ENCODE measurements around the gene CEP85L. TPM values are rescaled to one million over a fixed set of nuclear protein-coding genes. Genes with fewer than 3 reads are reported as not detected.

CEP85L gene
- polyA plus RNA-seq, 1 of the 3 experiments (the other 2 are of a cell fraction) = 1.1 TPM

DNA sequence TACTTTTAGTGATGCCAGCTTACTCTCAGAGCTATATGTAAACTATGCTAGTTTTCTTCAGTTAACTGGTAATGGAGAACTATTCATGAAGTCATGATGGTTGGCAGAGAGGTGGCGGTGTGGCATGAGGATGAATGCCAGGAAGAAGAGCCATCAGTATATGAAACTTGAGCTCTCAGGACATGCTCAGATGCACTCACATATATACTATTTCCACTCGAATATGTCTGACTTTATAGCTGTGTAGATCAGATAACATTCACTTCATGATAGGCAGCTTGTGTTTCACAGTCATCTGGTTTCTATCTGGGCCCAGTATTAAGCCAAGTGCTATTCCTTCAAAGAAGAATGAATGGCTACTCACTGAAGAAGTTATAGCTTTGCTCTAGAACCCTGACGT, 46.2 kb upstream of the CEP85L start:
- 27% methylated on average over 3 of the region's 3 CpGs for WGBS (ENCODE audit: low lambda C conversion rate)
- no peak overlapping the region for H3K4me3 ChIP-seq (ENCODE audit: low read depth in 2 of 2, low read length in 1 of 2)
- H3K79me2 ChIP-seq (ENCODE audit: insufficient read depth) = no peaks in the 10 kb centered on the region
- no peak for DNase-seq
- no peaks in the 10 kb centered on the region for H3K9me2 ChIP-seq
- no peaks in the 10 kb centered on the region for H3K36me3 ChIP-seq (replicated peaks in 1 of 2; ENCODE audit: control insufficient read depth in 1 of 2, insufficient read depth in 2 of 2, low read length in 1 of 2)
- H3K9ac ChIP-seq = no peak overlapping the region
- no peak overlapping the region for H2AFZ ChIP-seq (ENCODE audit: low read depth)
- POLR2A ChIA-PET = no interaction called here
- no peaks in the 10 kb centered on the region for H3K27me3 ChIP-seq (ENCODE audit: insufficient read depth)
- CTCF ChIA-PET = interaction anchor here (0.6 to 1.9 kb wide), 4 partner anchors 13 to 103 kb away, joined by 3 to 9 read pairs (median 6); no protein-coding TSS in a partner anchor
- no peaks in the 10 kb centered on the region; a peak in 1 of 4 replicates for H3K4me1 ChIP-seq (ENCODE audit: control insufficient read depth in 1 of 2, insufficient read depth in 2 of 2, low read depth in 1 of 2, low read length in 1 of 2)
- no peaks in the 10 kb centered on the region for H3F3A ChIP-seq (replicated peaks; ENCODE audit: insufficient read depth)
- H3K27ac ChIP-seq (ENCODE audit: low read depth in 2 of 2, low read length in 1 of 2) = no peak overlapping the region; a peak in 1 of 4 replicates
- TF ChIP-seq PBX3 (IDR thresholded peaks at IDR 0.05) (peak; percentile 64), TCF12 (IDR thresholded peaks at IDR 0.05) (peak; percentile 85), FOXJ3 (CRISPR knock-in tag; IDR thresholded peaks at IDR 0.05) (no peak), CTCF (IDR thresholded peaks at IDR 0.05) (peak; percentile 41; the same call in 1 of the 2 replicates), RAD21 (IDR thresholded peaks at IDR 0.05; ENCODE audit: low read length) (peak; percentile 46), REST (IDR thresholded peaks at IDR 0.05; ENCODE audit: low read depth, low read length) (no peak), RCOR1 (IDR thresholded peaks at IDR 0.05; ENCODE audit: low read length) (no peak), JUND (IDR thresholded peaks at IDR 0.05) (0 out of 2 replicates have a peak, but pooled peaks have one; percentile 21), NFIC (IDR thresholded peaks at IDR 0.05; ENCODE audit: borderline replicate concordance) (0 out of 2 replicates have a peak, but pooled peaks have one; percentile 36), SMC3 (IDR thresholded peaks at IDR 0.05; ENCODE audit: low read depth, low read length) (peak; percentile 27; the same call in 1 of the 2 replicates), FOXM1 (IDR thresholded peaks at IDR 0.05; ENCODE audit: low read depth) (no peak)
- TF ChIP-seq, protein P1, sequence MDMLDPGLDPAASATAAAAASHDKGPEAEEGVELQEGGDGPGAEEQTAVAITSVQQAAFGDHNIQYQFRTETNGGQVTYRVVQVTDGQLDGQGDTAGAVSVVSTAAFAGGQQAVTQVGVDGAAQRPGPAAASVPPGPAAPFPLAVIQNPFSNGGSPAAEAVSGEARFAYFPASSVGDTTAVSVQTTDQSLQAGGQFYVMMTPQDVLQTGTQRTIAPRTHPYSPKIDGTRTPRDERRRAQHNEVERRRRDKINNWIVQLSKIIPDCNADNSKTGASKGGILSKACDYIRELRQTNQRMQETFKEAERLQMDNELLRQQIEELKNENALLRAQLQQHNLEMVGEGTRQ (IDR thresholded peaks at IDR 0.05; ENCODE audit: borderline replicate concordance, low read depth, low read length) = no peak
- H4K20me1 ChIP-seq (ENCODE audit: insufficient read depth) = no peaks in the 10 kb centered on the region
- no peaks in the 10 kb centered on the region for H3K9me3 ChIP-seq
- no peak overlapping the region for H3K4me2 ChIP-seq

Measured in SK-N-SH (cell line).